Brain microvascular endothelial cell (primary cell): Measurements from ENCODE around the gene CAD.
"Not testable (repeated sequence)": the region's sequence is repeated elsewhere in the genome, so short reads cannot be mapped to it uniquely, and the experiment has no call there.

Experiments used
- DNase-seq: peaks from one replicate; pipeline ENCODE4 v3.0.0-alpha.2; 2020
- H3K27ac ChIP-seq: fragments of 250-450 bp; sonication (Bioruptor Pico); 2 replicates; pipeline ENCODE4 v1.5.1; 2020; ENCODE audit warnings: mild to moderate bottlenecking, moderate library complexity
- H3K27me3 ChIP-seq: fragments of 250-450 bp; sonication (Bioruptor Pico); replicated peaks from 2 replicates; pipeline ENCODE4 v1.5.1; 2020; ENCODE audit warnings: mild to moderate bottlenecking
- H3K36me3 ChIP-seq: fragments of 250-450 bp; sonication (Bioruptor Pico); replicated peaks from 2 replicates; pipeline ENCODE4 v1.5.1; 2020; ENCODE audit warnings: mild to moderate bottlenecking
- H3K4me3 ChIP-seq: 2 replicates; pipeline ENCODE4 v1.5.1; 2011; ENCODE audit warnings: low read depth, mild to moderate bottlenecking, control low read depth, low read length, moderate library complexity
- in situ Hi-C: cut with HindIII; loops from 2 replicates; pipeline ENCODE4 v1.10.0; 2017; ENCODE audit warnings: low sequenced_read_pairs, low pct_ligation_motif_present
- TF ChIP-seq, protein P1 (sequence below): IDR thresholded peaks from 2 replicates; pipeline ENCODE4 v1.5.1; 2011; ENCODE audit warnings: low read depth, mild to moderate bottlenecking, moderate library complexity, low read length, control low read depth, inconsistent platforms; ENCODE audit errors: missing control alignments

CAD gene

DNA sequence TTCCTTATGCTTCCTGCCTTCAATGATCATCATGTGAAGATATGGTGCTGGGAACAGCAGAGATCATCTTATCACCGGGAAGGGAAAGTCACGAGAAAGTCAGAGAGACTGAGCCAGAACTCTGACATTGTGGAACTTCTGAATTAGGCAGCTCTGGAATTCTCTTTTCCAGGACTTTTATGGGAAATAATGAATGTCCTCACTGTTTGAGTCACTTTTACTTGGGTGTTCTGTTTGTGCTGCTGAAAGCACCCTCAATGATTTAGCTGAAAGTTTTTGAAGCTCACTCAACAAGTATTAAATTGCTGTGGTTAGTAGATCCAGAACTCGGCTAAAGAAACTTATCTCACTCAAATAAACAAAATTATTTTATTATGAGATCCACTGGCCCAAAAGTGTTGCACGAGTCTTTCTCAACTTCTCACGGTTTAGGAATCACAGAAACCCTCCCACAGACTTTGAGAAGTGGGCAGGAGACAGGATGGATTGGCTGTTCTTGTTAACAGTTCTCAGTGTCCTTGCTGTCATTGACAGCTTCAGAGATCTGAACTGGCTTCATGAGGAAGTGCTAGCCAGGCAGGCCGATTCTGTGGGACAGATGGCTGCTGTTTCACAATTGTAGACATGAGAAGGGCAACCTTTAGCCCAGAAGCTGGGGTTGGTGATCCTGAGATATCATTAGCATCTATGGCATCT, 31.7 kb upstream of the CAD start:
- Histone ChIP-seq H3K27me3 (no peaks in the 10 kb centered on the region), H3K4me3 (no peak overlapping the region), H3K27ac (no peak overlapping the region), H3K36me3 (no peaks in the 10 kb centered on the region)
- in situ Hi-C loops, result no loop called here
- DNase-seq, result no peak
- TF ChIP-seq, protein P1, sequence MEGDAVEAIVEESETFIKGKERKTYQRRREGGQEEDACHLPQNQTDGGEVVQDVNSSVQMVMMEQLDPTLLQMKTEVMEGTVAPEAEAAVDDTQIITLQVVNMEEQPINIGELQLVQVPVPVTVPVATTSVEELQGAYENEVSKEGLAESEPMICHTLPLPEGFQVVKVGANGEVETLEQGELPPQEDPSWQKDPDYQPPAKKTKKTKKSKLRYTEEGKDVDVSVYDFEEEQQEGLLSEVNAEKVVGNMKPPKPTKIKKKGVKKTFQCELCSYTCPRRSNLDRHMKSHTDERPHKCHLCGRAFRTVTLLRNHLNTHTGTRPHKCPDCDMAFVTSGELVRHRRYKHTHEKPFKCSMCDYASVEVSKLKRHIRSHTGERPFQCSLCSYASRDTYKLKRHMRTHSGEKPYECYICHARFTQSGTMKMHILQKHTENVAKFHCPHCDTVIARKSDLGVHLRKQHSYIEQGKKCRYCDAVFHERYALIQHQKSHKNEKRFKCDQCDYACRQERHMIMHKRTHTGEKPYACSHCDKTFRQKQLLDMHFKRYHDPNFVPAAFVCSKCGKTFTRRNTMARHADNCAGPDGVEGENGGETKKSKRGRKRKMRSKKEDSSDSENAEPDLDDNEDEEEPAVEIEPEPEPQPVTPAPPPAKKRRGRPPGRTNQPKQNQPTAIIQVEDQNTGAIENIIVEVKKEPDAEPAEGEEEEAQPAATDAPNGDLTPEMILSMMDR, result no peak

DNA sequence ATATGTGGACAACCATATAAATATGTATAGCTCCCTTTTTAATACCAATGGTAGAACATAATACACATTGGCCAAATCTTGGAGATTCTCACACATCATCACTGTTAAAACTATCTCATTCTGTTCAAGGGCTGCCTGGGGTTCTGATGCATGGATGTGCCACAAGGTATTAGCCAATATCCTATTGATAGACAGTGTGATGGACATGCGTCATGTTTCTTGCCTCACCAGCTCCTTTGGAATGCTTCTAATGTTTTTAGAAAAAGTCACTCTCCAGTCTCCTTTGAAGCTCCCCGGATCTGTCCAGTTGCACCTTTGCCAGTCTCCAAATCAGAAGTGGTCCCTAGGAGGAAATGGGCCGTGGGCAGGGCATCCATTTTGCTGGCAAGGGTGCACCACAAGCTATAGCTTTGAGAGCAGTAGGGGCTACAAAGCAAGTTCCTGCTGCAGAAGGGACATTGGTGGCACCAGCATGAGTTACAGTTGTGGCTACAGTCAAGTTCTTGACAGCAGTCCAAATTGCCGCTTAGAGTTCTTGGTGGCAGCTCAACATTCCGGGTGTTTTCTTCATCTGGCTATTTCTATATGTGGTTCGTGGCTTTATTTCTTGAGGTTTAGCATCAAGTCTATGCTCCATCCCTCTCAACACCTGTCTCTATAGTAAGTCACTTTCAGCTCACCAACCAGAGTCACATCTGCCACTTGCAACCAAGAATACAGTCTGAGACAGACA, 30.4 kb upstream of the CAD start:
- Histone ChIP-seq H3K27me3 (no peaks in the 10 kb centered on the region), H3K27ac (no peak overlapping the region), H3K36me3 (no peaks in the 10 kb centered on the region), H3K4me3 (no peak overlapping the region)
- TF ChIP-seq, protein P1, result no peak
- no peak for DNase-seq
- in situ Hi-C loops, result no loop called here

DNA sequence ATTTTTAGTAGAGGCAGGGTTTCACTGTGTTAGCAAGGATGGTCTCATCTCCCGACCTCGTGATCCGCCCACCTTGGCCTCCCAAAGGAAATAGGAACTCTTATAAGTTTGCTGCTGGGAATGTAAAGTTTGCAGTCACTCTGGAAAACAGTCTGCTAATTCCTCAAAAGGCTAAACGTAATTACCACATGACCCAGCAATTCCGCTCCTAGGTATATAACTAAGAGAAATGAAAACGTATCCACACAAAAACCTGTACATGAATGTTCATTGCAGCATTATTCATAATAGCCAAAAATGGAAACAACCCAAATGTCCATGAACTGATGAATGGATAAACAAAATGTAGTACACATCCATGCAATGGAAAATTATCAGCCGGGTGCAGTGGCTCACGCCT, 27.2 kb upstream of the CAD start:
- in situ Hi-C loops, result no loop called here
- DNase-seq, result no peak
- Histone ChIP-seq H3K27ac (no peak overlapping the region), H3K27me3 (no peaks in the 10 kb centered on the region), H3K36me3 (no peaks in the 10 kb centered on the region), H3K4me3 (no peak overlapping the region)
- TF ChIP-seq, protein P1, result no peak

DNA sequence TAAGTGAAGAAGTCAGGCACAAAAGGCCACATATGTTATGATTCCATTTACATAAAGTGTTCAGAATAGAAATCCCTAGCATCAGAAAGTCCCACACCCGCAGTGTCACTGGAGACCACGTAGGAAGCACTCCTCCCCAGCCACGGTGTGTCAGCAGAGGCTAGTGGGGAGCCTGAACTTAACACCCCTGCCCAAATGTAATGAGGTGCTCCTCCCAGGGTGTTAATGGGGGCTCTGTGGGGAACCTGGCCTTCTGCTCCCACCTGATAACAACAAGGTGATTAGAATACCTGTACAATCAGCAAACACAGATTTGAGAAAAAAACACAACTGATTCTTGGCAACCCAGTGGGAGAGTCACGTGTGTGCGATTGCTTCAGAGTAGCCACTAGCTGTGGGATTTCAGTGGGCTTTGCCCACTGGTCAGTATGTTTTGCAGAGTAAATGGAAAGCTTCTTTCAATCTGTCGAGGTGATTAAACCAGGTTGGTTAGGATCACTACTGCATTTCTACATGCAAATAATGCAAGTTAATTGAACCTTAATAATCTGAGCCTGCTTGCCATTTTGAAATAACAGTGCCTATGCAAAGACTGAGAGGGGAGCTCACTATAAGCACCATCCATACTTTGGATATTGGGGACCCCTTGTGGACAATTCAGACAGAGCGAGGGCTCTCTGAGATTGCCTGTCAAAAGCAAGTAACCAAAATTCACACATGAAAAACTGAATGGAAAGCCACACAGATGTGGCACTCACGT, 25.9 kb upstream of the CAD start:
- TF ChIP-seq, protein P1, result peak; percentile 83
- in situ Hi-C loops, result no loop called here
- DNase-seq, result peak; percentile 76

DNA sequence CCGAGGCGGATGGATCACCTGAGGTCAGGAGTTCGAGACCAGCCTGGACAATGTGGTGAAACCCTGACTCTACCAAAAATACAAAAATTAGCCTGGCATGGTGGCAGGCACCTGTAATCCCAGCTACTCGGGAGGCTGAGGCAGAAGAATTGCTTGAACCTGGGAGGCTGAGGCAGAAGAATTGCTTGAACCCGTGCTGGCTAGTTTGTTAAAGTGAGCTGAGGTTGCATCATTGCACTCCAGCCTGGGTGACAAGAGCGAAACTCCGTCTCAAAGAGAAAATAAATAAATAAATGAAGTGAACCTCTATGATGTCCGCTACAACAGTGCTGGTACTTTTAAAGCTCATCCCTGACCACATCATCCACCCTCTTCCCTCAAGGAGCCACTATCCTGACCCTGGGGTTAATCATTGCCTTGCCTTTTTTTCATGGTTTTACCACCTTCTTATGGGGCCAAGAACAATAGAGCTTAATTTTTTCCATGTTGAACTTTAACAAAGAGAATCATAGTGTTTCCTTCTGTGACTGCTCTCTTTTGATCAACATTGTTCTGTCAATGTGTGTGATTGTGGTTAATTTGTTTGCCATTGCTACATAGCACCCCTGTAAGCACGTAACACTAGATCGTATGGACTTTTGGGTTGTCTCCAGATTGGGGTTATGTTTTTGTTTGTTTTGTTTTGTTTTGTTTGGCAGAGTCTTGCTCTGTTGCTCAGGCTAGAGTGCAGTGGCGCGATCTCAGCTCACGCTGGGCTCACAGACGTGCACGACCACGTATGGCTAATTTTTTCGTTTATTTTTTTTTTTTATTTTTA, 22.4 kb upstream of the CAD start:
- H3K27ac ChIP-seq, result no peak overlapping the region
- no peaks in the 10 kb centered on the region for H3K27me3 ChIP-seq
- H3K36me3 ChIP-seq, result no peaks in the 10 kb centered on the region
- H3K4me3 ChIP-seq, result no peak overlapping the region
- DNase-seq, result no peak
- in situ Hi-C loops, result no loop called here
- TF ChIP-seq, protein P1, result no peak

More for the DNA sequence above, 25.9 kb upstream of the CAD start:
- Histone ChIP-seq H3K36me3 (no peaks in the 10 kb centered on the region), H3K27ac (no peak overlapping the region), H3K4me3 (no peak overlapping the region), H3K27me3 (no peaks in the 10 kb centered on the region)

DNA sequence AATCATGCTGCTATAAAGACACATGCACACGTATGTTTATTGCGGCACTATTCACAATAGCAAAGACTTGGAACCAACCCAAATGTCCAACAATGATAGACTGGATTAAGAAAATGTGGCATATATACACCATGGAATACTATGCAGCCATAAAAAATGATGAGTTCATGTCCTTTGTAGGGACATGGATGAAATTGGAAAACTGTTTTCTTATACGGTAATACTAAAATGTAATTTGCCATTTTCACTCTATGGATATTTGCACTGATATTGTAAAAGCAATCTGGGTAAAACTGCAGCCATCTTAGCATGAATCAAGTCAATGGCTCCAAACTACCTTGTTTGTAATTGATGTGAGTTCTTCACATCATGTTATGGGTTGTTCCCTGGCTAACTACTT, 21.4 kb upstream of the CAD start:
- H3K27me3 ChIP-seq, in situ Hi-C loops, H3K36me3 ChIP-seq, DNase-seq, H3K4me3 ChIP-seq, H3K27ac ChIP-seq: not testable (repeated sequence)

DNA sequence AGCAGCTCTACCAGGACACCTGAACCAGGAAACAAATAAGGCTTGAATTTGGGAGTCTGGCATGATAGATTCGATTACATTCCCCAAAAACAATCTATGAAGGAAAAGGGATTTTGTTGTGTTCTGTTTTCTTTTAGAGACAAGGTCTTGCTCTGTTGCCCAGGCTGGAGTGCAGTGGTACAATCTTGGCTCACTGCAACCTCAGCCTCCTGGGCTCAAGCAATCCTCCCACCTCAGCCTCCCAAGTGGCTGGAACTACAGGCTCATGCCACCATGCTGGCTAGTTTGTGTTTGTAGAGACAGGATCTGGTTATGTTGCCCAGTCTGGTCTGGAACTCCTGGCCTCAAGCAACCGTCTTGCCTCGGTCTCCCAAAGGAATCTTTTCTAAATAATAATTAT, 19.1 kb upstream of the CAD start:
- in situ Hi-C loops, H3K4me3 ChIP-seq, H3K27ac ChIP-seq, DNase-seq, H3K27me3 ChIP-seq: not testable (repeated sequence)
- H3K36me3 ChIP-seq, result peaks cover 12% of the 10 kb centered on the region
